Mesendoderm (in vitro differentiated cells): Measurements from ENCODE around the gene TAF1D. TPM values are rescaled to one million over a fixed set of nuclear protein-coding genes. Genes with fewer than 3 reads are reported as not detected.

Experiments
- small RNA-seq: library from polyadenylated mRNA; stranded (forward); fragments of <200 nt; extraction: miRNeasy Mini kit (QIAGEN cat#:217004); gene quantifications from one replicate; pipeline ENCODE3, GENCODE V24; 2013; ENCODE audit not compliant: insufficient read depth

TAF1D gene

Small RNA genes within 50 kb of the gene (small RNA-seq; reads per million reads assigned to genes)
- gene RF00019 = not detected
- 45.8 reads per million, percentile 94 among the genes with 10 or more reads in this experiment for gene RF00493
- 0.54 reads per million for gene SCARNA9
- gene SNORA1 = not detected
- not detected for gene SNORA18
- not detected for gene SNORA25
- gene SNORA32 = not detected
- gene SNORA40 = not detected
- not detected for gene SNORA8
- not detected for gene SNORD5
- 1,537 reads per million, percentile 99 among the genes with 10 or more reads in this experiment for gene SNORD6
